Neuronal stem cell (in vitro differentiated cells): ENCODE data around the gene PANX3. TPM values are rescaled to one million over a fixed set of nuclear protein-coding genes. Genes with fewer than 3 reads are reported as not detected.

Experiments
- DNase-seq: peaks from one replicate; pipeline ENCODE4 v3.0.0-alpha.2; 2013; ENCODE audit warnings: low spot score
- H2AFZ ChIP-seq: one replicate; pipeline ENCODE4 v1.6.1; 2013; ENCODE audit warnings: mild to moderate bottlenecking, low read length, inconsistent platforms
- H2AK5ac ChIP-seq: 2 replicates; pipeline ENCODE4 v1.6.1; 2013; ENCODE audit warnings: low read depth, mild to moderate bottlenecking, inconsistent platforms, low read length, moderate library complexity, mixed read lengths
- H2BK120ac ChIP-seq: 2 replicates; pipeline ENCODE4 v1.6.1; 2013; ENCODE audit warnings: low read depth, mild to moderate bottlenecking, inconsistent platforms, low read length, moderate library complexity, mixed read lengths
- H2BK12ac ChIP-seq: one replicate; pipeline ENCODE4 v1.6.1; 2013; ENCODE audit warnings: low read length, inconsistent platforms
- H2BK15ac ChIP-seq: 2 replicates; pipeline ENCODE4 v1.6.1; 2013; ENCODE audit warnings: mild to moderate bottlenecking, low read length, inconsistent platforms, mixed read lengths
- H2BK5ac ChIP-seq: one replicate; pipeline ENCODE4 v1.6.1; 2013; ENCODE audit warnings: inconsistent platforms, mild to moderate bottlenecking, low read length, moderate library complexity
- H3K14ac ChIP-seq: one replicate; pipeline ENCODE4 v1.6.1; 2013; ENCODE audit warnings: low read length, inconsistent platforms
- H3K18ac ChIP-seq: 2 replicates; pipeline ENCODE4 v1.6.1; 2013; ENCODE audit warnings: low read length, inconsistent platforms
- H3K23ac ChIP-seq: 2 replicates; pipeline ENCODE4 v1.6.1; 2013; ENCODE audit warnings: low read depth, mild to moderate bottlenecking, mixed read lengths, low read length, inconsistent platforms; ENCODE audit not compliant: poor library complexity
- H3K27ac ChIP-seq: replicated peaks from 3 replicates; pipeline ENCODE4 v1.5.1; 2013; ENCODE audit warnings: low read length, inconsistent platforms
- H3K27me3 ChIP-seq, 3 experiments: 2 replicates each; pipeline ENCODE4 v1.6.1; 2013; ENCODE audit warnings: low read length in 3 of 3, mild to moderate bottlenecking in 2 of 3, inconsistent platforms in 1 of 3, low read depth in 1 of 3, mixed read lengths in 1 of 3, moderate library complexity in 1 of 3; ENCODE audit not compliant: control insufficient read depth in 3 of 3, insufficient read depth in 3 of 3
- H3K36me3 ChIP-seq, 2 donors: replicated peaks in 1 of 2; 2 replicates each; pipeline ENCODE4 v1.6.1; 2013; ENCODE audit warnings: low read length in 2 of 2; ENCODE audit not compliant: control insufficient read depth in 2 of 2, insufficient read depth in 2 of 2
- H3K4ac ChIP-seq: 2 replicates; pipeline ENCODE4 v1.6.1; 2013; ENCODE audit warnings: inconsistent platforms, mild to moderate bottlenecking, low read length, moderate library complexity
- H3K4me1 ChIP-seq, 2 donors: 1 replicate in 1 of 2; 2 replicates in 1 of 2; pipeline ENCODE4 v1.6.1; 2013; ENCODE audit warnings: low read length in 2 of 2, low read depth in 1 of 2; ENCODE audit not compliant: control insufficient read depth in 2 of 2, insufficient read depth in 1 of 2
- H3K4me2 ChIP-seq: one replicate; pipeline ENCODE4 v1.6.1; 2013; ENCODE audit warnings: mild to moderate bottlenecking, low read length, inconsistent platforms; ENCODE audit not compliant: insufficient read depth, poor library complexity, severe bottlenecking
- H3K4me3 ChIP-seq, 2 donors: 2 replicates each; pipeline ENCODE4 v1.5.1; 2013; ENCODE audit warnings: low read length in 2 of 2, mild to moderate bottlenecking in 2 of 2, inconsistent platforms in 1 of 2, moderate library complexity in 1 of 2
- H3K79me1 ChIP-seq: one replicate; pipeline ENCODE4 v1.6.1; 2013; ENCODE audit warnings: low read depth, mild to moderate bottlenecking, inconsistent platforms, low read length, moderate library complexity
- H3K9ac ChIP-seq: one replicate; pipeline ENCODE4 v1.6.1; 2013; ENCODE audit warnings: mild to moderate bottlenecking, low read depth, low read length, inconsistent platforms; ENCODE audit not compliant: poor library complexity
- H3K9me3 ChIP-seq, 2 donors: replicated peaks in 1 of 2; 2 replicates each; pipeline versions ENCODE3 to v1.6.1; 2013; ENCODE audit warnings: low read length in 2 of 2, mild to moderate bottlenecking in 2 of 2, inconsistent platforms in 1 of 2, low read depth in 1 of 2, mixed read lengths in 1 of 2, moderate library complexity in 1 of 2; ENCODE audit not compliant: control insufficient read depth in 2 of 2, insufficient read depth in 1 of 2
- H4K8ac ChIP-seq: one replicate; pipeline ENCODE4 v1.6.1; 2013; ENCODE audit warnings: low read depth, mild to moderate bottlenecking, inconsistent platforms, low read length, moderate library complexity
- H4K91ac ChIP-seq: one replicate; pipeline ENCODE4 v1.6.1; 2013; ENCODE audit warnings: low read length, low read depth, mild to moderate bottlenecking, inconsistent platforms; ENCODE audit not compliant: poor library complexity
- WGBS, 2 donors: extraction: QIAGEN DNeasy Blood & Tissue Kit; methylation state at CpG; one replicate each; pipeline ENCODE4 v1.1.7; 2013; ENCODE audit warnings: missing lambda C conversion rate in 2 of 2, mixed read lengths in 1 of 2; ENCODE audit not compliant: insufficient read length in 2 of 2, insufficient replicate concordance in 1 of 2; ENCODE audit errors: extremely low coverage in 2 of 2; 5-methylcytosine and 5-hydroxymethylcytosine counted together
- polyA plus RNA-seq, 2 experiments: library from polyadenylated mRNA; stranded (reverse); fragments of 200-250 nt; gene quantifications; one replicate each; pipeline ENCODE4 v1.2.3, GENCODE V29; 2013

The PANX3 gene, protein sequence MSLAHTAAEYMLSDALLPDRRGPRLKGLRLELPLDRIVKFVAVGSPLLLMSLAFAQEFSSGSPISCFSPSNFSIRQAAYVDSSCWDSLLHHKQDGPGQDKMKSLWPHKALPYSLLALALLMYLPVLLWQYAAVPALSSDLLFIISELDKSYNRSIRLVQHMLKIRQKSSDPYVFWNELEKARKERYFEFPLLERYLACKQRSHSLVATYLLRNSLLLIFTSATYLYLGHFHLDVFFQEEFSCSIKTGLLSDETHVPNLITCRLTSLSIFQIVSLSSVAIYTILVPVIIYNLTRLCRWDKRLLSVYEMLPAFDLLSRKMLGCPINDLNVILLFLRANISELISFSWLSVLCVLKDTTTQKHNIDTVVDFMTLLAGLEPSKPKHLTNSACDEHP
- polyA plus RNA-seq (2013, experiment 1 of 2) = not detected
- polyA plus RNA-seq (2013, experiment 2 of 2) = not detected

DNA sequence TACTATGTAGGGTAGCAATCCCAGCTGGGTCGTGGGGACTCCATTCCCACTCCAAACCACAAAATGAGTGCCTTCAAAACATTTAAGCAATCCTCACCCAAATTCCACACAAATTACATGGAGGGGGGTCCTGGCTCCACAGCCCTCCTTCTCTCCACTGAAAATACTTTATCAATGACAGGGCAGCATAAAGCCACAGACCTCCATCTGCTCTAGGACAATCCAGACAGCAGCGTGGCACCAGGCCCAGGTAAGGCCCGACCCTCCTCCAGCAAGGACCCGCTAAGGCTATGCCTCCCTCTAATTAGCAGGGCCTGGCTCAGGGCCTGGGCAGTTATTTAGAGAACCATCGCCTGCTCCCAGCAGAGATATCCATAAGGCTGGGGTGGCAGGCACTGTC lies at the start of gene PANX3:
TSS of gene PANX3 (plus strand) at position 365 of the 400 bp plus-strand sequence. CDS start 129 bp downstream, outside the sequence.
- Histone ChIP-seq H2BK12ac (no peak within 1 kb of the TSS), H2BK5ac (no peak within 1 kb of the TSS), H4K91ac (no peak within 1 kb of the TSS), H2BK120ac (no peak within 1 kb of the TSS), H3K79me1 (no peaks in the 10 kb centered on the region), H3K9ac (no peak within 1 kb of the TSS), H2BK15ac (no peak within 1 kb of the TSS), H3K4ac (no peak within 1 kb of the TSS), H2AFZ (no peak within 1 kb of the TSS), H3K14ac (no peak within 1 kb of the TSS), H3K9me3 (no peaks in the 10 kb centered on the region), H3K4me2 (no peak within 1 kb of the TSS), H3K18ac (no peak within 1 kb of the TSS), H3K27ac (no peak within 1 kb of the TSS), H3K4me1 (no peaks in the 10 kb centered on the region), H3K36me3 (no peaks in the 10 kb centered on the region), H3K4me3 (no peak within 1 kb of the TSS), H3K27me3 (peaks cover 0 to 8% (median 0%) of the 10 kb centered on the region in 3 experiments), H4K8ac (no peak within 1 kb of the TSS), H3K23ac (peak within 1 kb of the TSS; percentile 60), H2AK5ac (peak within 1 kb of the TSS; percentile 5)
- no peak for DNase-seq
- no CpG with 5 or more reads among the region's 5 CpGs for WGBS, 2 donors

DNA sequence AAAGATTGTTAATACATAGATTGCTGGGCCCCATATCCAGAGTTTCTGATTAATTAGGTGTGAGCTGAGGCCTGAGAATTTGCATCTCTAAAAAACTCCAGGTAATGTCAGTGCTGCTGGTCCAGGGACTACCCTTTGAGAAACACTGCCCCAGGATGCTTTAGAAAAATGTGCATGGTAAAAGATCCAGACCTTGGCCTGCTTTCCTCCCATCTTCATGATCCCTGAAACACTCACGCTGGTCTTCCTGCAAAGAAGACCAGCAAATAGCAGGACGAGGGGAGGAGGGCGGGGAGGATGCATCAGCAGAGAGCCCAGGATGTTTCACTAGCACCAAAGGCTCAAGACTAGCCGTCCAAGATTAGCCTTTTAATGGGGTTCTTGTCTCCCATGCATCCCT lies 41.5 kb upstream of the PANX3 start, which contains the start of gene OR8A1:
TSS of gene OR8A1 (plus strand) at position 301 of the 400 bp plus-strand sequence. CDS start 123 bp downstream, outside the sequence.
- no peak within 1 kb of the TSS for H2AK5ac ChIP-seq
- no peaks in the 10 kb centered on the region for H3K79me1 ChIP-seq
- no peak within 1 kb of the TSS for H2BK12ac ChIP-seq
- no peaks in the 10 kb centered on the region for H3K36me3 ChIP-seq
- H3K18ac ChIP-seq = no peak within 1 kb of the TSS
- no peak within 1 kb of the TSS for H4K91ac ChIP-seq
- H3K4me2 ChIP-seq = no peak within 1 kb of the TSS
- H3K27ac ChIP-seq = peak within 1 kb of the TSS; percentile 8
- no peak within 1 kb of the TSS for H2BK5ac ChIP-seq
- H3K27me3 ChIP-seq = no peaks in the 10 kb centered on the region
- H2BK120ac ChIP-seq = no peak within 1 kb of the TSS
- H3K9me3 ChIP-seq = no peaks in the 10 kb centered on the region
- H2BK15ac ChIP-seq = no peak within 1 kb of the TSS
- no peak within 1 kb of the TSS for H3K23ac ChIP-seq
- WGBS, 2 donors = no CpG with 5 or more reads among the region's 4 CpGs
- no peak within 1 kb of the TSS for H2AFZ ChIP-seq
- no peak within 1 kb of the TSS for H3K14ac ChIP-seq
- H3K9ac ChIP-seq = no peak within 1 kb of the TSS
- H4K8ac ChIP-seq = no peak within 1 kb of the TSS
- H3K4ac ChIP-seq = no peak within 1 kb of the TSS
- no peak for DNase-seq
- no peak within 1 kb of the TSS for H3K4me3 ChIP-seq
- no peaks in the 10 kb centered on the region for H3K4me1 ChIP-seq

DNA sequence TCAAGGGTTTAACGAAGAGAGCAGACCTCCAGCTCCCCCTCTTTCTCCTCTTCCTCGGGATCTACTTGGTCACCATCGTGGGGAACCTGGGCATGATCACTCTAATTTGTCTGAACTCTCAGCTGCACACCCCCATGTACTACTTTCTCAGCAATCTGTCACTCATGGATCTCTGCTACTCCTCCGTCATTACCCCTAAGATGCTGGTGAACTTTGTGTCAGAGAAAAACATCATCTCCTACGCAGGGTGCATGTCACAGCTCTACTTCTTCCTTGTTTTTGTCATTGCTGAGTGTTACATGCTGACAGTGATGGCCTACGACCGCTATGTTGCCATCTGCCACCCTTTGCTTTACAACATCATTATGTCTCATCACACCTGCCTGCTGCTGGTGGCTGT lies 41.1 kb upstream of the PANX3 start:
- Histone ChIP-seq H3K4me3 (no peak overlapping the region), H3K18ac (no peak overlapping the region), H2BK5ac (no peak overlapping the region), H2BK15ac (no peak overlapping the region), H2BK12ac (no peak overlapping the region), H3K4ac (no peak overlapping the region), H3K14ac (no peak overlapping the region), H3K27me3 (no peaks in the 10 kb centered on the region), H3K9me3 (no peaks in the 10 kb centered on the region), H3K4me2 (no peak overlapping the region), H3K23ac (no peak overlapping the region), H2AFZ (no peak overlapping the region), H2BK120ac (no peak overlapping the region), H3K79me1 (no peaks in the 10 kb centered on the region), H3K36me3 (no peaks in the 10 kb centered on the region), H3K9ac (no peak overlapping the region), H4K8ac (no peak overlapping the region), H2AK5ac (no peak overlapping the region), H3K27ac (no peak overlapping the region), H3K4me1 (no peaks in the 10 kb centered on the region), H4K91ac (no peak overlapping the region)
- no CpG with 5 or more reads among the region's 7 CpGs for WGBS, 2 donors
- no peak for DNase-seq

DNA sequence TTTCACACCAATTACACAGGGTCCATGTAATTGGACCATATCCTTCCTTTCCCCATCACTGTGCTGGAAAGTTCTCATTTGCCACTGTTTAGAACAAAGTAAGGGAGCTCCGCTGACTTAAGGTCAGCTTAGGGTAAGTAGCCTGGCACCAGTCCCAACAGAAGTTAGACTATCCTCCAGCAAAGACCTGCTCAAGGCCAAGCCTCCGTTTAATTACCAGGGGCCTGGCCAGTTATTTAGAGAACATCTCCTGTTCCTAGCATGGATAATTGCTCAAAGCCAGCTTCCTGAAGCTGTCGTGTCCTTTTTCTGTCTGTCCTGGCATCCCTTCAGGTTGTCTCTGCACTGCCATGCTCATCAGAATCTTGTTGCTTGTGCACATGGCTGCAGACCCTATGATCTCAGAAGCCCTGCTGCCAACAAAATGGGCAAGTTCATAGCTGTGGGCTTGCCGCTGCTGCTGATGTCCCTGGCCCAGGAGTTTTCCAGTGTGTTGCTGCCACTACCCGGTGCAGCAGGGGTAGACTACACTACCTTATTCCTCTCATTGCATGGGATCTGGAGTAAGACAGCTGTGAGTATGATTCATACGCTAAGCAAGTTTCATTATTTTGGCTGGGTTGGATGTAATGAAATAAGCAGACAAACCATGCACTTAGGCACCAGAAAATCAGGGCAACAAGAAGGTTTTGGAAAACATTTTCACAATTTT lies 33.4 kb upstream of the PANX3 start:
- Histone ChIP-seq H3K36me3 (no peaks in the 10 kb centered on the region), H3K4ac (no peak overlapping the region), H3K27ac (no peak overlapping the region), H3K18ac (peak overlapping the region; percentile 35), H3K14ac (no peak overlapping the region), H2BK15ac (no peak overlapping the region), H2AK5ac (no peak overlapping the region), H2BK120ac (no peak overlapping the region), H2BK5ac (no peak overlapping the region), H4K8ac (no peak overlapping the region), H3K79me1 (no peaks in the 10 kb centered on the region), H3K9ac (no peak overlapping the region), H2BK12ac (no peak overlapping the region), H4K91ac (no peak overlapping the region), H3K23ac (peak overlapping the region; percentile 25), H3K9me3 (no peaks in the 10 kb centered on the region), H3K4me3 (no peak overlapping the region), H3K27me3 (peaks cover 0 to 2% (median 0%) of the 10 kb centered on the region in 3 experiments), H3K4me2 (no peak overlapping the region), H3K4me1 (no peaks in the 10 kb centered on the region), H2AFZ (no peak overlapping the region)
- no peak for DNase-seq
- WGBS, 2 donors = no CpG with 5 or more reads among the region's 6 CpGs
